MG63 (cell line): Measurements from ENCODE around the gene RAB11A. TPM values are rescaled to one million over a fixed set of nuclear protein-coding genes. Genes with fewer than 3 reads are reported as not detected.
"Not testable (repeated sequence)": the region's sequence is repeated elsewhere in the genome, so short reads cannot be mapped to it uniquely, and the experiment has no call there.

Experiments
- DNase-seq: peaks from one replicate; pipeline ENCODE4 v3.0.0-alpha.2; 2020
- H3K27me3 ChIP-seq: fragments of 250-450 bp; sonication (Bioruptor Pico); 2 replicates; pipeline ENCODE4 v1.5.1; 2020; ENCODE audit warnings: mild to moderate bottlenecking, moderate library complexity
- H3K36me3 ChIP-seq: fragments of 250-450 bp; sonication (Bioruptor Pico); 2 replicates; pipeline ENCODE4 v1.5.1; 2020; ENCODE audit warnings: mild to moderate bottlenecking, moderate library complexity
- H3K4me3 ChIP-seq: fragments of 250-450 bp; sonication (Bioruptor Pico); 2 replicates; pipeline ENCODE4 v1.5.1; 2020; ENCODE audit warnings: mild to moderate bottlenecking, moderate library complexity
- H3K9me3 ChIP-seq: fragments of 250-450 bp; sonication (Bioruptor Pico); 2 replicates; pipeline ENCODE4 v1.5.1; 2020; ENCODE audit warnings: mild to moderate bottlenecking, moderate library complexity
- total RNA-seq: library from RNA; depleted of rRNA; stranded (reverse); fragments of >200 nt; shearing (Covaris generic); gene quantifications from 2 replicates; pipeline ENCODE4 v1.2.3, GENCODE V29; 2014; ENCODE audit warnings: low replicate concordance

The RAB11A gene
- total RNA-seq, 1 experiment from 2014 or later: 306 TPM

DNA sequence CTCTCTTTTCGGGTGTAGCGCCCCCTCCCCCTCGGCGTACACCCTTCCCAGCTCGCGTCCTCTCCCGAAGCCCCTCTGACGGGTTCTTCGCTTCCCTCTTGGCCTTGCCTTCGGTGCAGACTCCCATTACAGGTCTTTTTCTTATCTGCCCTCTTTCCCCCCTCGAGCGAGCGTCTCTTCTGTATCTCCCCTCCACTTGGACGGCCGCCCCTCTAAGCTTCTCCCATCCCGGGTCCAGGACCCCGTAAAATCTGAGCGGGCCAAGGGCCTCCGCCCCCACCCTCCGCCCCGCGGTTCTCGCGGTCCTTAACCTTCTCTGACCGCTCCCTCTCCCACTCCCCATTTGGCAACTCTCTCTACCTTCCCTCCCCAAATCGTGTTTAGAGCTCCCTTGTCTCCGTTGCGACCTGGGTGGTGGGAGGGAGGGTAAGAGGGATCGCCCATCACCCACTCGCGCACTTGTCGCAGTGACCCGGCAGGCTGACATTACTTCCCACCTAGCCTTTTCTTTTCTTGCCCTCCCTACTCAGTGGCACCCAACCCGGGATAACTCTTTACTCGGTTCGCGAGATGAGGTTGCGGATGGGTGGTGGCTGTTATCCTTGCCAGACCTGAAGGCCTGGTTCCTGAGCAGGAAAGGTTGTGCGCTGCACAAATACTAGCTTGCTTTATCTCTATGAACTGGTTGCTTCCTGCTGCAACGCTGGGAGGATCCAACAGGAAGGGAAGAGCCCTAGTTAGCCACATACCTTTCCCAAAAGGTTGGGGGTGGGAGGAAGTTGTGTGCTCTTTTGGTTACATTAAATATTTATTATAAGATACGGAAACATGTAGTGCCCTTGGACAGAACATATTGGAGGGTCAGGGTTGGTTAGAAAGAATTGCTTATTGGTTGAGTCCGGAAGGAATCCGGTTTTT is 922 bp downstream of the RAB11A start:
- Histone ChIP-seq H3K4me3 (peak overlapping the region; percentile 88), H3K27me3 (no peaks in the 10 kb centered on the region), H3K9me3 (no peaks in the 10 kb centered on the region; the same call in 1 of the 2 replicates), H3K36me3 (peaks cover 17% of the 10 kb centered on the region)
- peak; percentile 40 for DNase-seq

DNA sequence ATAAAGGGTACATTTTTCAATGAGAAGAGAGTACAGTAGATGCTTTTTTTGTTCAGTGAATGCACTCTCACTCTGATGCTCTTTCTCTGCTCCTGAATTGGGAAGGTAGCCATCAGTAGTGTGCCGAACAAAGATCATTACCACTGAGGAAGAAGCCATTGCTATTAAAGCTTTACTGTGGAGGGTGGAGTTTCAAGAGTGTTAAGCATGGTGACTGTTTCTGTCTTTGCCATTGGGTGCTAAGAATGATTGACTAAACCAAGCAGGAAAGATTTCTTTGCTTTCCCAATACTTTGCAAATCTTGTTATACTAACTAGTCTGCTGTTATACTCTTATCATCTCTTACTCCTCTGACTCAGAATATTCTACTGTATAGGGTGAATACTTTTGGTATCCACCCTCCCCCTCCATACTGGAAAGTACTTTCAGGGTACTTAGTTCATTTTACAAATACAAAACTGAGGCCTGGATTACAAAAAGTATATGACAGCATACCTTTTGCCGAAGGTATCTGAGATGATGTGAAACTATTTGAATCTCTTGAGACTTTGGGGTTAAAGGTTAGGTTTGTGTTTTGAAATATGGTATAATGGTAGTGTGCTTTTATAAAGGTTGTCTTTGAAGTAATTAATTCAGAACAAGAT is 1.7 kb downstream of the RAB11A start:
- no peak for DNase-seq
- peak overlapping the region; percentile 88 for H3K4me3 ChIP-seq
- peaks cover 25% of the 10 kb centered on the region for H3K36me3 ChIP-seq
- H3K9me3 ChIP-seq: no peaks in the 10 kb centered on the region; the same call in 1 of the 2 replicates
- no peaks in the 10 kb centered on the region for H3K27me3 ChIP-seq

DNA sequence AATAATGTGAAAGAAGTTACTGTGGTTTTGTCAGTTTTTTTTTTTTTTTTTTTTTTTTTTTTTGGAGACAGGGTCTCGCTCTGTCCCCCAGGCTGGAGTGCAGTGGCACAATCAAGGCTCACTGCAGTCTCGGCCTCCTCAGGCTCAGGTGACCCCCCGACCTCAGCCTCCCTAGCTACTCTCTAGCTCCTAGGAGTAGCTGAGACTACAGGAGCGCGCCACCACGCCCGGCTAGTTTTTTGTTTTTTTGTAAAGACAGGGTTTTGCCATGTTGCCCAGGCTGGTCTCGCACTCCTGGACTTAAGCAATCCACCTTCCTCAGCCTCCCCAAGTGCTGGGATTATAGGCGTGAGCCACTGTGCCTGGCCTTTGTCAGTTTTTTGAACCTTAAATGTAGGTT is 2.6 kb downstream of the RAB11A start:
- H3K9me3 ChIP-seq, H3K27me3 ChIP-seq, H3K4me3 ChIP-seq, DNase-seq: not testable (repeated sequence)
- H3K36me3 ChIP-seq: peaks cover 34% of the 10 kb centered on the region

DNA sequence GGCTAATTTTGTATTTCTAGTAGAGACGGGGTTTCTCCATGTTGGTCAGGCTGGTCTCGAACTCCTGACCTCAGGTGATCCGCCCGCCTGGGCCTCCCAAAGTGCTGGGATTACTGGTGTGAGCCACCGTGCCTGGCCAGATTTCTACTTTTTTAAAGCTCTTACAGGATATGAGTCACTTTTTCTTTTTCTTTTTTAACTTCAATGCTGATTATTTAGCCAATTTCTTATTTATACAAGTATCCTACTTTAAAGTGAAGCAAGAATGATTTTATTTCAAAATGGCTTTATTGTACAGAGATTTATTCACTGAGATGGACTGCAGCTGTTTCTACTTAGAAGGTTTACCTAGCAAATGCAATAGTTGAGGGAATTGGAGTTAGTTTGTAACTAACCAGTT is 3.3 kb downstream of the RAB11A start:
- peak; percentile 25 for DNase-seq
- H3K9me3 ChIP-seq, H3K27me3 ChIP-seq, H3K4me3 ChIP-seq: not testable (repeated sequence)
- peaks cover 41% of the 10 kb centered on the region for H3K36me3 ChIP-seq

DNA sequence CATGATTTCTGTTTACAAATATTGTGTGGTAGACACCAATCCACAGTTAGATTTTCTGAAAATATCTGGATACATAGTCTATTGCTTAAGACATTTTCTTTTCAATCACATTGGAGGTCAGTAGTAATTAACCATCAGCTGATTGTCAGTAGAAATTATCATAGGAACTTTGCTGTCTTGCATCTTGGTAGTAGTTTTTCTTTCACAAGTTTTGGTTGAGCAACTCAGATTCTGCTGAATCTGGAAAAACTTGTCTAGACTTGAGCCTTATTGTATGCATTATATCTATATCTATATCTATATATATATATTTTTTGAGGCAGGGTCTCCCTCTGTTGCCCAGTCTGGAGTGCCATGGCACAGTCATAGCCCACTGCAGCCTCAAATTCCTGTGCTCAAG is 4.0 kb downstream of the RAB11A start:
- no peak for DNase-seq
- no peak overlapping the region for H3K4me3 ChIP-seq
- H3K9me3 ChIP-seq: no peaks in the 10 kb centered on the region; the same call in 1 of the 2 replicates
- H3K36me3 ChIP-seq: peaks cover 48% of the 10 kb centered on the region
- no peaks in the 10 kb centered on the region for H3K27me3 ChIP-seq

DNA sequence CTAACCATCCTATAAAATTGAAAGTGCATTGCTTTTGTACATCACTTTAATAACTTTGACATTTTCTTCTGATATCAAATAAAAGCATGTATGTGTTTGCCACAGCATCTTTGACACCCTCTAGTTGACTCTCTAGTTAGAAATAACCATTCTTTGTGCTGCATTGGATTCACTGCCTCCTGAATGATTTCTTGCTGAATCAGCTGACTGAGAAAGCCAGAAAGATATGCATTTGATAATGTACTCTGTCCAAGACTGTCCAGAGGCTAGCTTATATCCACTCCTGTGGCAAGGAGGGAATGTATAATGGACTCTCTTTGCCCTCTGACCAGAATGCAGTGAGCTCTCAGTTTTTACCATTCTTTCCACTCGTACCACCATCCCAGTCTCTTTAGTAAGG is 6.2 kb downstream of the RAB11A start:
- Histone ChIP-seq H3K4me3 (no peak overlapping the region), H3K36me3 (peaks cover 62% of the 10 kb centered on the region)
- DNase-seq: no peak

DNA sequence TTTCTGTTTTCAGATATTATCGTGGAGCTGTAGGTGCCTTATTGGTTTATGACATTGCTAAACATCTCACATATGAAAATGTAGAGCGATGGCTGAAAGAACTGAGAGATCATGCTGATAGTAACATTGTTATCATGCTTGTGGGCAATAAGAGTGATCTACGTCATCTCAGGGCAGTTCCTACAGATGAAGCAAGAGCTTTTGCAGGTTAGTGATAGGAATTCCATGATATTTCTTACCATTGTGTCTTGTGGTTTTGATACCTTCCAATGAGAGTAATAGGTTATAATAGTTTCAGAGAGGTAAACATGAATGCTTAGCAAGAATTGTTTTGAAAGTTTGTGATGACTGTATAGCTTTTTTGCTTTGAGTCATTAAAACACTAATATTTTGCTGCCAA is 8.5 kb downstream of the RAB11A start:
- no peak for DNase-seq
- no peaks in the 10 kb centered on the region for H3K9me3 ChIP-seq
- H3K4me3 ChIP-seq: no peak overlapping the region
- no peaks in the 10 kb centered on the region for H3K27me3 ChIP-seq
- peaks cover 70% of the 10 kb centered on the region for H3K36me3 ChIP-seq

More for the DNA sequence above, 6.2 kb downstream of the RAB11A start:
- H3K9me3 ChIP-seq: no peaks in the 10 kb centered on the region; the same call in 1 of the 2 replicates
- H3K27me3 ChIP-seq: no peaks in the 10 kb centered on the region

DNA sequence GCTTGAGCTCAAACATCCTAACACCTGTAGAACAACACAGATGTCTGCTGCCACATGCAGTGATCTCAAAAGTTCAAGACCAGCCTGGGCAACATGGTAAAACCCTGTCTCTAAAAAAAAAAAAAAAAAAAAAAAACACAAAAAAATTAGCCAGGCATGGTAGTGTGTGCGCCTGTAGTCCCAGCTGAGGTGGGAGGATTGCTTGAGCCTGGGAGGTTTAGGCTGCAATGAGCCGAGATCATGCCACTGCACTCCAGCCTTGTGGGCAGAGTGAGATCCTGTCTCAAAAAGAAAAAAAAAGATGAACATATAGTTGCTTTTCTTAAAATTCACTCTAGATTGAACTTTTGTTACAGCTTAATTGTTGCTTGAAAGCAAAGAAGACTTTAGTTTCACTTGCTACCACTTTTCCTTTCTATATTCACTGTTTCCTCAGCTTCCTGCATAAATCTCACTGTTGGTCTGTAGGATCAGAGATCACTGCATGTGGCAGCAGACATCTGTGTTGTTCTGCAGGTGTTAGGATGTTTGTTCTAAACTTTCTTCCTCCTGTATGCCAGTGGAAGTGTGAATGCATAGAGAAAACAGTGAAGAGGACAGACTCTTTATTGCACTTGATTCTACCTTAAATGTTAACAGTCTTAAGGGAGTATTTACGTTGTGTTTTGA is 12.6 kb downstream of the RAB11A start:
- H3K27me3 ChIP-seq: no peaks in the 10 kb centered on the region
- no peak for DNase-seq
- no peak overlapping the region for H3K4me3 ChIP-seq
- peaks cover 72% of the 10 kb centered on the region for H3K36me3 ChIP-seq
- H3K9me3 ChIP-seq: no peaks in the 10 kb centered on the region

DNA sequence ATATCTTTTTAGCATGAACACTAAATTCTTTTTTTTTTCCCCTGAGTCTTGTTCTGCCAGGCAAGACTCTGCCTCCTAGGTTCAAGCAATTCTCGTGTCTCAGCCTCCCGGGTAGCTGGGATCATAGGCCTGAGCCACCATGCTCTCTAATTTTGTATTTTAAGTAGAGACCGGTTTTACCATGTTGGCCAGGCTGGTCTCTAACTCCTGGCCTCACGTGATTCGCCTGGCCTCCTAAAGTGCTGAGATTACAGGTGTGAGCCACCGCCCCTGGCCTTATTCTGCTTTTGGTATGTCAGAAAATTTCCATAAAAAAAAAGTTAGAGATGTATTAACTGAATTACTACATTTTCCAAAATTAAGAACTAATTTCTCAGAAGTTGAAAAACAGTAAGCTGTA is 14.3 kb downstream of the RAB11A start:
- no peak for DNase-seq
- H3K9me3 ChIP-seq: no peaks in the 10 kb centered on the region
- H3K4me3 ChIP-seq: no peak overlapping the region
- peaks cover 72% of the 10 kb centered on the region for H3K36me3 ChIP-seq
- H3K27me3 ChIP-seq: no peaks in the 10 kb centered on the region

DNA sequence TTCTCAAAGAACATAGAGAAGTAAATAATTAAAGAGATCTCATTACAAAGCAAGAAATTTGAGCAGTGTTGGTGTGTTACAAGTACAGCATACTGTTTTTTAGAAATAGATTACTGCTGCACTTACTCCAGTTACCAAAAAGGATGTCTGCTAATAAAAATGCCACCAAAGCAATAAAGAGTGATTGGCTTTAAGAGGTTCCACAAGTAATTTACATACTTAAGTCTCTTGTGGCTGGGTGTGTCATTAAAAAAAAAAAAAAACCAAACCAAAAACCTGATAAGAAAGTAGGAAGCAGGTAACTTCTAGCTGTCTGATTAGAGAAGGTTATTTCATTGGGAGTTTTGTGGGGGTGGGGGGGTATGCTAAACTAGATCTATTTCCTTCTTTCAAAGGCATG is 15.2 kb downstream of the RAB11A start:
- Histone ChIP-seq H3K4me3 (no peak overlapping the region), H3K9me3 (no peaks in the 10 kb centered on the region), H3K27me3 (no peaks in the 10 kb centered on the region), H3K36me3 (peaks cover 73% of the 10 kb centered on the region)
- no peak for DNase-seq

DNA sequence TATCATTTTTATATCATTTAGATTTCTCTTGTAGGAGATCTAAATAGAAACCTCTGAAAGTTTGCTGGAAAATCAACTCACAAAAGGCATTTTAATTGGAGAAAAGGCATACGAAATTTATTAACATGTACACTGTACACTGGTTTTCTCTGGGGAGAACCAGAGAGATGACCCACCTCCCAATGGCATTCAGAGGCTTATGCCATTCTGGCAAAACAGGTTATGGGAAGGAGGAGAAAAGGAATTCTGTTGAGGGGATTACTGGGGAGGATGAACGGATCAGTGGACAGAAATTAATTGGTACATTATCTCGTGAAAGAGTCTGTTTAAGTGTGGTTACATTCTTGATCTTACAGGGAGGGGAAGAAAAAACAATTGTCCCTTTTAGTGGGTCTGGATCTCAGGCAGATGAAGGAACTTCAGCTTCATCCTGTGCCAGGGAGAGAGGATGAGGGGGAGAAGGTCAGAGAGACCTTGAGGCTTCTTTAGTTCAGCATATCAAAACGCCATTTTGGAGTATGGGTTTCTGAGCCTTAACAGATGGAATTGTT is 16.5 kb downstream of the RAB11A start:
- DNase-seq: no peak
- Histone ChIP-seq H3K4me3 (no peak overlapping the region), H3K27me3 (no peaks in the 10 kb centered on the region), H3K9me3 (no peaks in the 10 kb centered on the region), H3K36me3 (peaks cover 65% of the 10 kb centered on the region)

DNA sequence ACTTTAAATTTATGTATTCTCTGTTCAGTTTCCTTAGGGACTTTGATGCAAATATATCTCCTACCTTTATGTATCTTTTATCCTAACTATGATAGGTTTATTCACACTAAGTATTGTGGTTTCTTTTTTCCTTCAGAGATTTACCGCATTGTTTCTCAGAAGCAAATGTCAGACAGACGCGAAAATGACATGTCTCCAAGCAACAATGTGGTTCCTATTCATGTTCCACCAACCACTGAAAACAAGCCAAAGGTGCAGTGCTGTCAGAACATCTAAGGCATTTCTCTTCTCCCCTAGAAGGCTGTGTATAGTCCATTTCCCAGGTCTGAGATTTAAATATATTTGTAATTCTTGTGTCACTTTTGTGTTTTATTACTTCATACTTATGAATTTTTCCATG is 18.3 kb downstream of the RAB11A start:
- no peaks in the 10 kb centered on the region for H3K9me3 ChIP-seq
- no peak overlapping the region for H3K4me3 ChIP-seq
- no peaks in the 10 kb centered on the region for H3K27me3 ChIP-seq
- H3K36me3 ChIP-seq: peaks cover 61% of the 10 kb centered on the region
- no peak for DNase-seq

DNA sequence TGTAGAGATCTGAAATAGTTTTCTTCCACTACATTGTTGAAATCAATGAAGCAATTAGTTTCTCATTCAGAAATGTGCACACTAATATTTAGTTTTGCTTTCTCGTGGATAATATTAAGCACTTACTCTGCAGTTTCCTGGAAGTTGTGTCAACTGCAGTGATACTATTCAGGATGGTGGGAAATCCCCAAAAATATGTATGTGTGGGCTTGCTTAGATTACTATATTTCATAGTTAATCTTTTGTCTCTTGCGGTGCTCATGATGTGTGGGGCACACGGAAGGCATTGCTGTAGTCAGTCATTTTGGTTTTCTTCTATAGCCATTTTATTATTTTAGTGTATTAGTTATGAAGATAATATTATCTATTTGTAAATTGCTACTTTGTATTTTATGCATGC is 19.7 kb downstream of the RAB11A start:
- DNase-seq: no peak
- H3K36me3 ChIP-seq: peaks cover 51% of the 10 kb centered on the region
- H3K4me3 ChIP-seq: no peak overlapping the region

DNA sequence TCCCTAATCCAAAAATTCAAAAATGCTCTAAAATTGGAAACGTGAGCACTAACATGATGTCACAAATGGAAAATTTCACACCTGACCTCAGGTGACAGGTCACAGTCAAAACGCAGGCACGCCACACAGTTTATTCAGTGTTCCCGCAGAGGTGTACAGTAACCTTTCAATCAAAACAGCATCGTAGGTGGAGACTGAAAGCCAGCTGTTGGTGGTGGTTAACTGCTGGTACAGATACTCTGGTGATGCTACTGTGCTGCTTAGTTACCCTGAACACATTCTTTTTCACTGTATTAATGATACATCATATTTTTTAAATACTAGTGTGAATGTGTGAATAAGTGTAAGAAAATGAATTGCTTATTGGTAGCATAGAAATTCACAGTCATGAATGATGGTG is 23.8 kb downstream of the RAB11A start:
- Histone ChIP-seq H3K36me3 (peaks cover 35% of the 10 kb centered on the region), H3K4me3 (no peak overlapping the region), H3K27me3 (no peaks in the 10 kb centered on the region), H3K9me3 (no peaks in the 10 kb centered on the region)
- DNase-seq: no peak

More for the DNA sequence above, 19.7 kb downstream of the RAB11A start:
- Histone ChIP-seq H3K9me3 (no peaks in the 10 kb centered on the region), H3K27me3 (no peaks in the 10 kb centered on the region)

DNA sequence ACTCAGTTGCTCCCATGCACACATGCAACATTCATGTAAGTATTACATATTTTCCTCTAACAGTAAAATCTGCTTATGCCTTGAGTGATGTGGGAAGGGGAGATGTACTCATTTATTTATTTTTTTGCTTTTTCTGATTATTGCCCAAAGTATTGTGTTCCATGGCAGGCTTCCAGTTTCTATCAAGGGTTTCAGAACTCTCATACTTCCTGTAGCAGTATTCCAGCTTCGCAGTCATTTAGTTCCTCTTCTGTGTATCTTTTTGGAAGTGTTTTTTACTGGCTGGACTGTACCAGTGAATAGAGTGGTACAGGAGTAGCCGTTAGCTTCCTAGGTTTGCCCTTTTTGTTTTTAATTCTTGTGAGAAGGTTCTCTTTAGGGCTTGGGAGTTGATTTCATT is 26.9 kb downstream of the RAB11A start:
- no peak for DNase-seq
- no peaks in the 10 kb centered on the region for H3K27me3 ChIP-seq
- peaks cover 33% of the 10 kb centered on the region for H3K36me3 ChIP-seq
- H3K4me3 ChIP-seq: no peak overlapping the region
- no peaks in the 10 kb centered on the region for H3K9me3 ChIP-seq

DNA sequence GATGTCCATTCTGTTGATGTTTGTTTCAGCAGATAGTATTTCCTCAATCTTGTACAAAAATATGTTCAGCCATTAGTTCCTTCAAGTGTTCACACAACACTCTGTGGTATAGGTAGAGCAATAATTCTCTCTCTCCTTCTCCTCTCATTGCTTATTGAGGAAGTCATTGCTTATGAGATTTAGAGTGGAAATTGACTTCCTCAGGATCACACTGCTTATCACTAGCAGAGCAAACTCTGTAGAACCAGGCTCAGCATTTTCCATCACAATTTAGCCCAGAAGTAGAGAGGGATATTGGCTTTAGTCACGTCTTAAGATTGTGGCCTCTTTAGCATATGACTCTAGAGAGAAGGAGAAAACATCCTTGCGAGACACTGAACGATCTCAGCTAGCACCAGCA is 31.2 kb downstream of the RAB11A start:
- Histone ChIP-seq H3K36me3 (peaks cover 40% of the 10 kb centered on the region), H3K4me3 (no peak overlapping the region), H3K9me3 (no peaks in the 10 kb centered on the region), H3K27me3 (no peaks in the 10 kb centered on the region)
- no peak for DNase-seq

DNA sequence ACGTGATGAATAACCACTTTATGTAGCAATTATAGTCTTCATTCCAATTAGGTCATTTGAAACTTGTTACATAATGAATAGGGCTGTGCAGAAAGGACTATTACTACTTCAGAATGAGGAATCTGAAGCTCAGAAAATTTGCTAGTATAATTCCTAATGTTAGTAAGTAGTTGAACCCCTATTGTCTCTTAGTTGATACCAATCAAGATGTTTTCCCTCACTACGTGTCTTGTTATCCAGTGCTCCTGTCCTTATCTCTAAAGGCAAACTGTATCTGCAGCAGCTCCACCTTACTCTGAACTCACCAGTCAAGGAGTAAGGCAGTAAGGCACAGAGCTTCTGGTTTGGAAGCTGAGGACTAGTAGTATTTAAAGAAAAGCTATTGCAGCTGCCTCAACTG is 32.0 kb downstream of the RAB11A start:
- Histone ChIP-seq H3K9me3 (no peaks in the 10 kb centered on the region), H3K4me3 (no peak overlapping the region), H3K27me3 (no peaks in the 10 kb centered on the region), H3K36me3 (peaks cover 37% of the 10 kb centered on the region)
- DNase-seq: no peak
